Measurements from ENCODE around the gene CDK11B. TPM values are rescaled to one million over a fixed set of nuclear protein-coding genes. Genes with fewer than 3 reads are reported as not detected.

CDK11B gene
- total RNA-seq, 1 donor from 2014 or later, result 23.4 TPM

- H3K27ac Mint-ChIP-seq (ENCODE audit: unreplicated experiment), result peak overlapping the region; percentile 59
- FAIRE-seq, result no peak
- no peaks in the 10 kb centered on the region for H3K9me3 ChIP-seq (ENCODE audit: insufficient read depth, low read depth, low read length)
- H3K4me2 ChIP-seq (ENCODE audit: low read length), result peak overlapping the region; percentile 95
- H3K4me3 ChIP-seq (ENCODE audit: insufficient read depth, low read depth, low read length), result peak overlapping the region; percentile 77
- H3K27me3 ChIP-seq (ENCODE audit: insufficient read depth, low read length), result no peaks in the 10 kb centered on the region
- H3K36me3 Mint-ChIP-seq (ENCODE audit: low read depth, unreplicated experiment), result peaks cover 6% of the 10 kb centered on the region
- H3K9me3 Mint-ChIP-seq (ENCODE audit: unreplicated experiment), result no peaks in the 10 kb centered on the region
- peaks cover 3% of the 10 kb centered on the region for H3K36me3 ChIP-seq (ENCODE audit: insufficient read depth, low read length)
- H3K27ac ChIP-seq (ENCODE audit: low read depth, low read length), result peak overlapping the region; percentile 100
- H3K9ac ChIP-seq (ENCODE audit: low read length), result peak overlapping the region; percentile 100
- H4K20me1 ChIP-seq (ENCODE audit: insufficient read depth, low read length), result peaks cover 69% of the 10 kb centered on the region
- TF ChIP-seq EZH2 (IDR thresholded peaks at IDR 0.05; ENCODE audit: insufficient read depth, low read length) (no peak), CTCF (IDR thresholded peaks at IDR 0.05; ENCODE audit: insufficient read depth, low read depth, low read length) (no peak)
- no peaks in the 10 kb centered on the region for H3K27me3 Mint-ChIP-seq (ENCODE audit: low read depth, unreplicated experiment)
- H2AFZ ChIP-seq (ENCODE audit: low read depth, low read length), result peak overlapping the region; percentile 78
- H3K4me3 Mint-ChIP-seq (ENCODE audit: unreplicated experiment), result peak overlapping the region; percentile 92
- H3K4me1 ChIP-seq (ENCODE audit: insufficient read depth, low read length), result peaks cover 24% of the 10 kb centered on the region
- H3K79me2 ChIP-seq (ENCODE audit: insufficient read depth, low read length), result peaks cover 45% of the 10 kb centered on the region
- no peak for DNase-seq (ENCODE audit: low read depth)
- peaks cover 11% of the 10 kb centered on the region for H3K4me1 Mint-ChIP-seq (ENCODE audit: low read depth, unreplicated experiment)
Observed at GRCh38 chr1:1616045-1616790, 42.6 kb downstream of the CDK11B start.

- Histone ChIP-seq H3K36me3 (ENCODE audit: insufficient read depth, low read length) (peaks cover 3% of the 10 kb centered on the region), H3K9ac (ENCODE audit: low read length) (peak within 1 kb of the TSS; percentile 100), H2AFZ (ENCODE audit: low read depth, low read length) (peak within 1 kb of the TSS; percentile 78), H3K9me3 (ENCODE audit: insufficient read depth, low read depth, low read length) (no peaks in the 10 kb centered on the region), H4K20me1 (ENCODE audit: insufficient read depth, low read length) (peaks cover 62% of the 10 kb centered on the region), H3K79me2 (ENCODE audit: insufficient read depth, low read length) (peaks cover 45% of the 10 kb centered on the region), H3K27ac (ENCODE audit: low read depth, low read length) (peak within 1 kb of the TSS; percentile 100), H3K4me2 (ENCODE audit: low read length) (peak within 1 kb of the TSS; percentile 95), H3K4me1 (ENCODE audit: insufficient read depth, low read length) (peaks cover 24% of the 10 kb centered on the region), H3K4me3 (ENCODE audit: insufficient read depth, low read depth, low read length) (peak within 1 kb of the TSS; percentile 77), H3K27me3 (ENCODE audit: insufficient read depth, low read length) (no peaks in the 10 kb centered on the region)
- Mint-ChIP-seq H3K9me3 (ENCODE audit: unreplicated experiment) (no peaks in the 10 kb centered on the region), H3K27me3 (ENCODE audit: low read depth, unreplicated experiment) (no peaks in the 10 kb centered on the region), H3K27ac (ENCODE audit: unreplicated experiment) (peak within 1 kb of the TSS; percentile 88), H3K4me3 (ENCODE audit: unreplicated experiment) (peak within 1 kb of the TSS; percentile 92), H3K36me3 (ENCODE audit: low read depth, unreplicated experiment) (peaks cover 7% of the 10 kb centered on the region), H3K4me1 (ENCODE audit: low read depth, unreplicated experiment) (peaks cover 16% of the 10 kb centered on the region)
- no peak for TF ChIP-seq CTCF (IDR thresholded peaks at IDR 0.05; ENCODE audit: insufficient read depth, low read depth, low read length)
- TF ChIP-seq EZH2 (IDR thresholded peaks at IDR 0.05; ENCODE audit: insufficient read depth, low read length), result no peak
- peak; percentile 84 for DNase-seq (ENCODE audit: low read depth)
- no peak for FAIRE-seq
Observed at GRCh38 chr1:1615256-1616044, 43.4 kb downstream of the CDK11B start, which contains the start of gene MIB2. Gene MIB2 (plus strand): TSS chr1:1615500. CDS start chr1:1623453, 7,953 bp downstream.
